ENCODE measurements around the gene TNIP1. TPM values are rescaled to one million over a fixed set of nuclear protein-coding genes. Genes with fewer than 3 reads are reported as not detected.

TNIP1 gene
- total RNA-seq, 1 donor from 2014 or later: 65.6 TPM

DNA sequence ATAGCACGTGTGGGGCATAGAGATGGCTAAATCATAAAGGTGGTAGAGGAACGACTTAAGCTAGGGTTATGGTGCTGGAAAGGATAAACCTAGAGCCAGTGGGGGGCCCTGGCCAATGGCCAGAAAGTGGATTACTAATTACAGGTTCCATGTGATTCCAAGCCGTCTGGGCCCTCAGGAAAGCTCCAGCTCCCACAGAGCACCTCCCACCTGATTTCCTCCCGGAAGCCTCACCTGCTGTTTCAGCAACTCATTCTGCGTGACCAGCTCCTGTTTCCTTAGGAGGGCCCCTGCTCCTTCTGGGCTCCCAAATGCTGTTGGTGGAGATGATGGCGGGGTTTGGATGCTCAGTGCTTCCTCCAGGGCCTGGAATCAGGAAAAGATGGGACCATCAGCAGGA is 44.3 kb downstream of the TNIP1 start:
- Histone ChIP-seq H3K4me3 (ENCODE audit: low read depth, low read length) (no peak overlapping the region), H3K36me3 (ENCODE audit: control insufficient read depth, insufficient read depth, low read length) (peaks cover 41% of the 10 kb centered on the region), H3K27me3 (ENCODE audit: control insufficient read depth, insufficient read depth, low read length) (no peaks in the 10 kb centered on the region)
- TF ChIP-seq, protein P1, sequence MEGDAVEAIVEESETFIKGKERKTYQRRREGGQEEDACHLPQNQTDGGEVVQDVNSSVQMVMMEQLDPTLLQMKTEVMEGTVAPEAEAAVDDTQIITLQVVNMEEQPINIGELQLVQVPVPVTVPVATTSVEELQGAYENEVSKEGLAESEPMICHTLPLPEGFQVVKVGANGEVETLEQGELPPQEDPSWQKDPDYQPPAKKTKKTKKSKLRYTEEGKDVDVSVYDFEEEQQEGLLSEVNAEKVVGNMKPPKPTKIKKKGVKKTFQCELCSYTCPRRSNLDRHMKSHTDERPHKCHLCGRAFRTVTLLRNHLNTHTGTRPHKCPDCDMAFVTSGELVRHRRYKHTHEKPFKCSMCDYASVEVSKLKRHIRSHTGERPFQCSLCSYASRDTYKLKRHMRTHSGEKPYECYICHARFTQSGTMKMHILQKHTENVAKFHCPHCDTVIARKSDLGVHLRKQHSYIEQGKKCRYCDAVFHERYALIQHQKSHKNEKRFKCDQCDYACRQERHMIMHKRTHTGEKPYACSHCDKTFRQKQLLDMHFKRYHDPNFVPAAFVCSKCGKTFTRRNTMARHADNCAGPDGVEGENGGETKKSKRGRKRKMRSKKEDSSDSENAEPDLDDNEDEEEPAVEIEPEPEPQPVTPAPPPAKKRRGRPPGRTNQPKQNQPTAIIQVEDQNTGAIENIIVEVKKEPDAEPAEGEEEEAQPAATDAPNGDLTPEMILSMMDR (IDR thresholded peaks at IDR 0.05; ENCODE audit: insufficient read depth, low read length, severe bottlenecking): no peak
- DNase-seq (ENCODE audit: low read depth): no peak
- FAIRE-seq: no peak

DNA sequence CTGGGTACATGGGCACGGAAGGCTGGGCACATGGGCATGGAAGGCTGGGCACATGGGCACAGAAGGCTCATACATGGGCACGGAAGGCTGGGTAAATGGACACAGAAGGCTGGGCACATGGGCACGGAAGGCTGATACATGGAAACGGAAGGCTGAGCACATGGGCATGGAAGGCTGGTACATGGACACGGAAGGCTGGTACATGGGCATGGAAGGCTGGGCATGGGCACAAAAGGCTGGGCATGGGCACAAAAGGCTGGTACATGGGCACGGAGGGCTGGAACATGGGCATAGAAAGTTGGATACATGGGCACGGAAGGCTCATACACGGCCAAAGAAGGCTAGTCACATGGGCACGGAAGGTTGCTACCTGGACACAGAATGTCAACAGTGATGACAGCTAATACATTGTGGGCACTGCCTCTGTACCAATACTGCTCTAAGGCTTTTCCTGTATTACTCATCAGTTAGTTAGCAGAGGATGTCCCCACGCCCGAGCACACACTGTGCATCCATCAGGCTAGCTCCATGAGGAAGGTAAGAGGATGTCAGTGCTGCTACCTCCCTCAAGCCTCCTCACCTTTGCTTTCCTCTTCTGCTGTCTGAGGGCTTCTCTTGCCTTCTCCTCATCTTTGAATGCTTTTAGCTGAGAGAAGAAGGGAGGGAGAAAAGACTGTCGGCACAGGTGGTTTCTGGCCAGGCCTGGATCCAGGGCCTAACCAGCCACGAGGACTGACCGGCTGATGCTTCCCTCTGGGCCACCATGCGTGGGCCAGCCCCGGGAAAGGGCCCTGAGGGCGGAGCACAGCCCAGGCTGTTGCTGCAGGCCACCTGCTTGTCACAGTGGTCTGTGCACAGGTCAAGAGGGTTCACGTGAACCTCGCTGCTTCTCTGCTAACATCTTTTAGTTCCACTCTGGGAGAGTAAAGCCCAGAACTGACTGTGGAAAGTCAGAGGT is 46.1 kb downstream of the TNIP1 start:
- peak; percentile 89 for DNase-seq (ENCODE audit: low read depth)
- no peaks in the 10 kb centered on the region for H3K27me3 ChIP-seq (ENCODE audit: control insufficient read depth, insufficient read depth, low read length)
- no peak overlapping the region for H3K4me3 ChIP-seq (ENCODE audit: low read depth, low read length)
- peak; percentile 97 for FAIRE-seq
- H3K36me3 ChIP-seq (ENCODE audit: control insufficient read depth, insufficient read depth, low read length): peaks cover 41% of the 10 kb centered on the region
- TF ChIP-seq, protein P1 (IDR thresholded peaks at IDR 0.05; ENCODE audit: insufficient read depth, low read length, severe bottlenecking): no peak

DNA sequence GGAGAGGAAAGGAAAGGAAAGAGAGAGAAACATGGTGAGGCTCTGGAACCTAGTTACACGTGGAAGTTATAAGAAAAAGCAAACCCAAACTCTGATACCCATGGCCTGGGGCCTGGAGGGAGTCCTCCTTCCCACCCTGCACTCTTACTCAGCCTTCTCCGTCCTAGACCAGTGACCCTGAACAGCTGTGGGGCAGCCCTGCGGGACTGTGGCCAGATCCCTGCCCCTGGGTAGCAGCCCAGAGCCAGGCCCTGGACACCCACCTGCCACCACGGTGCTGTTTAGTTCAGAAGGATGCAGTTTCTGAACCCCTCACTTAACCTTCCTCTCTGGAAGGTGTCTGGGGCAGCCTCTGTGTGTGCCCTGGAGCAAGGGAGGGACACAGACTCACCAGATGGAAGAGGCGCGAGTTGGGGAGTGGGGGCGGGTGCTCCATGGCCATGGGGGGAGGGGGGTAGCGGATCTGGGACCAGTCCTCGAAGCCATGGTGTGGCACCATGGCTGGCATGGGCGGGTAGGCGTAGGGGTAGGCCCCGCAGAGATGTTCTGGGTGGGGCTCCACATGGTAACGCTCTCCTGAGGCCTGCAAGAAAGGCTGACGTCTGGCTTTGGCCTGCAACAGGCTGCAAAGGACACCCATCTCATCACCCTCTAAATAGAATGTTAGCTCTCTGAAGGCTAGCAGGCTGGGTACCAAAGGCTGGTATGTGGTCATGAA is 47.5 kb downstream of the TNIP1 start:
- Histone ChIP-seq H3K27me3 (ENCODE audit: control insufficient read depth, insufficient read depth, low read length) (no peaks in the 10 kb centered on the region), H3K4me3 (ENCODE audit: low read depth, low read length) (no peak overlapping the region), H3K36me3 (ENCODE audit: control insufficient read depth, insufficient read depth, low read length) (peaks cover 37% of the 10 kb centered on the region)
- DNase-seq (ENCODE audit: low read depth) (no peak), FAIRE-seq (no peak)
- TF ChIP-seq, protein P1 (IDR thresholded peaks at IDR 0.05; ENCODE audit: insufficient read depth, low read length, severe bottlenecking): no peak

DNA sequence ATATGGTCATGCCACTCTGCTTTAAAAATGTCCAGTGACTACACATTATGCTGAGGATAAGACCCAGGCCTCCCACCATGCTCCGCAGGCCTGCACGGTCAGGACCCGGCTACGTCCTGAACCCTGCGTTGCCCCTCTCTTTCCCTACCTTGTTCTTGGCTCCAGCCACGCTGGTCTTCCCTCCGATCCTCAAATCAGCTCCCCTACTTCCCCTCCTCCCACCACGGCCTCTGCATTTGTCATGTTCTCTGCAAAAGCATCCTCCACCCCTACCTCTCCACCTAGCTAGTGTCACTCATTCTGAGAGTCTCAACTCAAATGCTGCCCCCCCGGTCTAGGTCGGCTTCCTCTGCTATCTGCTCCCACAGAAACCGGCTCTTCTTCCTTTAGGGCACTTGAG is 49.3 kb downstream of the TNIP1 start:
- Histone ChIP-seq H3K36me3 (ENCODE audit: control insufficient read depth, insufficient read depth, low read length) (peaks cover 42% of the 10 kb centered on the region), H3K27me3 (ENCODE audit: control insufficient read depth, insufficient read depth, low read length) (no peaks in the 10 kb centered on the region), H3K4me3 (ENCODE audit: low read depth, low read length) (no peak overlapping the region)
- no peak for DNase-seq (ENCODE audit: low read depth)
- peak; percentile 32 for FAIRE-seq
- TF ChIP-seq, protein P1 (IDR thresholded peaks at IDR 0.05; ENCODE audit: insufficient read depth, low read length, severe bottlenecking): no peak

DNA sequence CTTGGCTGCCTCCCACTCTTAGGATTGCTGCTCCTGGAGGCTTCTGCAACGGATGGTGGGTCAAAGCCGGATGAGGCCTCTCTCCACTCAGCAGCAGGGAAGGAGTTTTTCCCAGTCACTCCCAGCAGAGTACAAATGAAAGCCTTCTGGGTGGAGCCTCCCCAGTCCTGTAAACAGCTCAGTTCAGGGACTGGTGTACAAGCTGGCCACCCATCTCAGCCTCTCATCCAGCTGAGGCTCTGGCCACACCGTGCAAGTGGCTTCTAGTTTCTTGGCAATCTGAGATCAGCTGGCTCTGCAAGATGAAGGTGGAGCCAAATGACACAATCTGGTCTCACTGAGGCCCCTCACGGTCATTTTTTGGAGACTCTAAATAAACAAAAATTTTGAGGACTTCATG is 50.5 kb downstream of the TNIP1 start:
- Histone ChIP-seq H3K4me3 (ENCODE audit: low read depth, low read length) (no peak overlapping the region), H3K27me3 (ENCODE audit: control insufficient read depth, insufficient read depth, low read length) (no peaks in the 10 kb centered on the region), H3K36me3 (ENCODE audit: control insufficient read depth, insufficient read depth, low read length) (peaks cover 43% of the 10 kb centered on the region)
- FAIRE-seq (no peak), DNase-seq (ENCODE audit: low read depth) (no peak)
- TF ChIP-seq, protein P1 (IDR thresholded peaks at IDR 0.05; ENCODE audit: insufficient read depth, low read length, severe bottlenecking): no peak
